Ectodermal cell (in vitro differentiated cells): ENCODE results near the gene ADD2.
"Not testable (repeated sequence)": the region's sequence is repeated elsewhere in the genome, so short reads cannot be mapped to it uniquely, and the experiment has no call there.

Source experiments
- H3K27ac ChIP-seq: 2 replicates; pipeline ENCODE4 v1.7.0; 2013; ENCODE audit warnings: mild to moderate bottlenecking, low read depth, low read length; ENCODE audit not compliant: insufficient read depth, poor library complexity, severe bottlenecking
- H3K27me3 ChIP-seq: 2 replicates; pipeline ENCODE4 v1.7.0; 2013; ENCODE audit warnings: mild to moderate bottlenecking, low read length; ENCODE audit not compliant: insufficient read depth, control insufficient read depth, poor library complexity, severe bottlenecking
- H3K36me3 ChIP-seq: one replicate; pipeline ENCODE4 v1.7.0; 2013; ENCODE audit warnings: low read length; ENCODE audit not compliant: control insufficient read depth, insufficient read depth
- H3K4me1 ChIP-seq: one replicate; pipeline ENCODE4 v1.7.0; 2013; ENCODE audit warnings: low read length; ENCODE audit not compliant: control insufficient read depth, insufficient read depth
- H3K4me3 ChIP-seq: 2 replicates; pipeline ENCODE4 v1.7.0; 2013; ENCODE audit warnings: low read depth, low read length, control low read depth; ENCODE audit not compliant: insufficient read depth
- H3K9me3 ChIP-seq: 2 replicates; pipeline ENCODE4 v1.7.0; 2013; ENCODE audit warnings: mild to moderate bottlenecking, low read length, moderate library complexity; ENCODE audit not compliant: control insufficient read depth
- WGBS, 2 experiments: methylation state at CpG; one replicate each; pipeline ENCODE4 v1.1.7; 2013; ENCODE audit warnings: missing lambda C conversion rate in 2 of 2; 5-methylcytosine and 5-hydroxymethylcytosine counted together

ADD2 gene

DNA sequence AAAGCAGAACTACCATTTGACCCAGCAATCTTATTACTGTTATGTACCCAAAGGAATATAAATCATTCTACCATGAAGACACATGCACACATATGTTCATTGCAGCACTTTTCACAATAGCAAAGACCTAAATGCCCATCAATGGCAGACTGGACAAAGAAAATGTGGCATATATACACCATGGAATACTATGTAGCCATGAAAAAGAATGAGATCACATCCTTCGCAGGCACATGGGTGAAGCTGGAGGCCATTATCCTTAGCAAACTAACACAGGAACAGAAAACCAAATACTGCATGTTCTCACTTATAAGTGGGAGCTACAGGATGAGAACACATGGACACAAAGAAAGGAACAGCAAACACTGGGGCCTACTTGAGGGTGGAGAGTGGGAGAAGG, 28.5 kb downstream of the ADD2 start:
- not testable (repeated sequence) for H3K36me3 ChIP-seq, H3K27ac ChIP-seq, H3K4me3 ChIP-seq, H3K9me3 ChIP-seq, H3K27me3 ChIP-seq
- H3K4me1 ChIP-seq: peaks cover 32% of the 10 kb centered on the region
- WGBS, 2 experiments: 33 to 40% methylated on average over 1 of the region's 1 CpG

DNA sequence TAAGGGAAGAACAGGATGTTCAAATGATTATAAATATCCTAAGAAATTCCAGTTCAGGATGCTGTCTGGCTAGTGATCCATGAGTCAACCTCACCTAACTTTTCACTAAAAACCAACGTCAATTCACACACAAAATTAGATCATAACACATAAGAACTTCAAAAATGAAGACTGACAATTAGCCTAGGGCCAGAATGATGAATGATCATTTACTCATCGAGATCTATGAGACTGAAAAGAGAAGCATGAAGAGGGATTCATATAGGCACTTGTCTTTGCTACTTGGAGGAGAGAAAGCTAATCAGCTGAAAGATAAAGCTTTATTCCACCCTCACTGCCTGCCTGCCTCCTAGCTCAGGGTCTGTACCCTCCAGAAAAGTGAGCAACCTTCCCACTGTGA, 29.8 kb downstream of the ADD2 start:
- Histone ChIP-seq H3K9me3 (no peaks in the 10 kb centered on the region), H3K27me3 (no peaks in the 10 kb centered on the region), H3K4me1 (peaks cover 42% of the 10 kb centered on the region), H3K36me3 (no peaks in the 10 kb centered on the region), H3K27ac (no peak overlapping the region), H3K4me3 (no peak overlapping the region)
- WGBS, 2 experiments: 91 to 95% methylated on average over 2 of the region's 2 CpGs

DNA sequence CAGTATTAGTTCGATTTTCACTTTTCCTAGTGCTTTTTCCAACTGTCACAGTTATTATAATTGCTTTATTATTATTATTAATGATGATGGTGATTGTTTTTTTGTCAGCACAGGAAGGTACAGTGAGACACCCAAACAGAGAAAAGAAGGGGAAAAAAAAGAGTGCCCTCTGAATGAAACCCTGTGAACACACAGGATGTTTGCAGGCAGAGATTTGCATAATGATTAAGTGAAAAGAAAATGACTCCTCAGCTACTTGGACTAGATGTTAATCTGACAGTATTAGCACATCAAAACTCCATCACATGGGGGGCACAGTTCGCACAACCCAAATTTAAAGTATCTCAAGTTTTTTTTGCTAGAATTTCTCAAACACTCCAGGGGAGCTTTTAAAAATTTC, 32.9 kb downstream of the ADD2 start:
- no peaks in the 10 kb centered on the region for H3K9me3 ChIP-seq
- WGBS, 2 experiments: 26 to 33% methylated on average over 1 to 2 of the region's 2 CpGs
- no peak overlapping the region for H3K4me3 ChIP-seq
- peaks cover 47% of the 10 kb centered on the region for H3K4me1 ChIP-seq
- no peak overlapping the region for H3K27ac ChIP-seq
- no peaks in the 10 kb centered on the region for H3K36me3 ChIP-seq
- H3K27me3 ChIP-seq: no peaks in the 10 kb centered on the region

DNA sequence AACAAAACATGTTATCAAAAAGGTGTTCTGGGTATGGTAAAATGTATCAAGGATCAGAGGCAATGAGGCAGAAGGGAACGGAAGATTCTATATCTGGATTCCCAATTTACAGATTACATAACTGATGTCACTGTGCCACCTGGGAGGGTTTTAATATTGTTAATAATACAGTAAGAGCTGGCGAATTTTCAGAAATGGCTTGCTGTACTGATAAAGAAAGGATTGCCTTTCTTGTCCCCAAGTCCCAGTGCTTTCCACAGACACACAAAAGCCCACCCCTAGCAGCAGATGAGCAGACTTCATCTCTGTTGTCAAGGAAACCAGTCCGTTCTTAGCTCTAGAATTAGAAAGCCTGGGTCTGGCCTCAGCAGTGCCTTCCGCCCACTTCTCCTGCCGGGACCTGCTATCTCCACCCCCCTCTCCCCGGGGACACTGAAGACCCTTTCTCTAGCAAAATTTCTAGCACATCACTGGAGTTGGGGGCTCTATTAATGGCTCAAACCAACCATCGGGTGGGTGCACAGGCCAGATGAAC, 34.3 kb downstream of the ADD2 start:
- peak overlapping the region; percentile 60 for H3K27ac ChIP-seq
- no peak overlapping the region for H3K4me3 ChIP-seq
- peaks cover 53% of the 10 kb centered on the region for H3K4me1 ChIP-seq
- WGBS, 2 experiments: 19 to 21% methylated on average over 6 to 7 of the region's 7 CpGs
- H3K36me3 ChIP-seq: no peaks in the 10 kb centered on the region
- H3K27me3 ChIP-seq: no peaks in the 10 kb centered on the region
- no peaks in the 10 kb centered on the region for H3K9me3 ChIP-seq

DNA sequence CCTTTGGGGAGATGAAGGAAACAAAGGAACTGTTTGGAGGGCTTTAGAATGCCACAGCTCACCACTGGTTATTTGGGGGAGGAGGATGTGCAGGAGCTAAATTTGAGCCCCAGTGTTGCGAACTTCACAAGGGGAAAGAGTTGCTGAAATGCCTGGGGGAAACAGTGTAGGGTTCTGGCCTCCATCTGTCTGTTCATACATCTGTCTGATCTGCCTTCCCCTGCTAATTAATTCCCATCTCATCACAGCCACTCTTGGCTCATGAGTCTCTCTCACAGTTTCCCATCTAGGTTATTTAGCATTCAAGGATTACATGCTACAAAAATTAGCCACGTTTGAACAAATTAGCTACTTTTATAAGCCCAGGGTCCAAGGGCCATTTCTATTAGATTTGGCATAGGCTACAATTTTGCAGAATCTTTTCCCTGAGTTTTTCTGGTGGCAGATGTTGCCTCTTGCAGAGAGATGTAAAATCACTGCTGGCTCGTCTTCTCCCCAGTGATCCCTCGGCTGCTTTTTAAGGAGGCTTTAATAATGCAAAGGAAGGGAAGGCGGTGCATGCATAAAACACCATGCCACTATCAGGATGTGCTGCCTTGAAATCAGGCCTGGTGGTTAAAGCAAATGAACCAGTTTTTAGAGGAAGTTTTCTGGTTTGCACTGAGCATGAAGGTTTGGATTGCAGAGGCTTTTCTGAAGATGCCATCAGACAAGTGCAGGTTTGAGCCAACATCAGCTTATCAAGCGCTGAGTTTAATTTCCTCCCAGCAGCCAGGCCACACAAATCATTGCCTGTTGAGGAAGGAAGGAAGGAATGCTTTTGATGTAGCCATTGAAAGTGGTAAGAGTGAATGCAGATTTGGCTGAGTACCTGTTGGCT, 35.0 kb downstream of the ADD2 start:
- H3K27me3 ChIP-seq: no peaks in the 10 kb centered on the region
- peak overlapping the region; percentile 60 for H3K27ac ChIP-seq
- H3K36me3 ChIP-seq: no peaks in the 10 kb centered on the region
- H3K4me3 ChIP-seq: no peak overlapping the region
- peaks cover 60% of the 10 kb centered on the region for H3K4me1 ChIP-seq
- 20 to 21% methylated on average over 6 of the region's 6 CpGs for WGBS, 2 experiments
- no peaks in the 10 kb centered on the region for H3K9me3 ChIP-seq

DNA sequence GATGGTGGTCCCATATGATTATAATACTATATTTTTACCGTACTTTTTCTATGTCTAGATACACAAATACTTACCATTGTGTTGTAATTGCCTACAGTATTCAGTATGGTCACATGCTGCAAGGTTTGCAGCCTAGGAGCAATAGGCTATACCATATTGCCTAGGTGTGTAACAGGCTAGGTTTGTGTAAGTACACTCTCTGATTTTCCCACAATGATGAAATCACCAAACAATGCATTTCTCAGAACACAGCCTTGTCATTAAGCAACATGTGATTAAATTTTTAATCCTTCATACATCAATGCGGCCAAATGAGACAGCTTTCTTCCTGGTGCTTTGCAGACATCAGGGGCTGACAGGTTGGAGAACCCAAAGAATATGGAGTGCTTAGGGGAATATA, 37.3 kb downstream of the ADD2 start:
- H3K4me3 ChIP-seq: no peak overlapping the region
- no peaks in the 10 kb centered on the region for H3K9me3 ChIP-seq
- H3K27me3 ChIP-seq: no peaks in the 10 kb centered on the region
- no peaks in the 10 kb centered on the region for H3K36me3 ChIP-seq
- peaks cover 65% of the 10 kb centered on the region for H3K4me1 ChIP-seq
- whole genome bisulfite sequencing, 2 experiments: 98 to 100% methylated on average over 2 of the region's 2 CpGs
- H3K27ac ChIP-seq: no peak overlapping the region

DNA sequence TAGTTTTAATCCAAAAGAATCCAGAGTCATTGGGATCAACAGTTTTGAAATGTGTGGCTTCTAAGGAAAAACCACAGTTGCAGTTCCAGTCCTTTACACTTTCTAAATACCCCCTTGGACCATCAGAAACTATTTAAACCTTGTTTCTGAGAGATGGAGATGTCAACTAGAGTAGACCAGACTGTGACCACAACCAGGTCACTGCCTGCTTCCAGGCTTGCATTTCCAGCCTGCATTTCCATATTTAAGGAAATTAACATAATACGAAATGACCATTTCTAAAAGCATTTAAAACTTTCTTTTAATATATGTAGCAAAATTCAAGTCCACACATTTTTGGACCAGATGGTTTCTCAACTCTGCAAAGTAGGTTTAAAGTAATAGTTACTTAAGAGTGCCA, 38.4 kb downstream of the ADD2 start:
- Histone ChIP-seq H3K9me3 (no peaks in the 10 kb centered on the region), H3K36me3 (no peaks in the 10 kb centered on the region), H3K27me3 (no peaks in the 10 kb centered on the region), H3K27ac (no peak overlapping the region), H3K4me1 (peaks cover 55% of the 10 kb centered on the region), H3K4me3 (no peak overlapping the region)
- 80% methylated on average over 1 of the region's 1 CpG; no CpG with 5 or more reads in 1 of the 2 experiments for WGBS, 2 experiments

DNA sequence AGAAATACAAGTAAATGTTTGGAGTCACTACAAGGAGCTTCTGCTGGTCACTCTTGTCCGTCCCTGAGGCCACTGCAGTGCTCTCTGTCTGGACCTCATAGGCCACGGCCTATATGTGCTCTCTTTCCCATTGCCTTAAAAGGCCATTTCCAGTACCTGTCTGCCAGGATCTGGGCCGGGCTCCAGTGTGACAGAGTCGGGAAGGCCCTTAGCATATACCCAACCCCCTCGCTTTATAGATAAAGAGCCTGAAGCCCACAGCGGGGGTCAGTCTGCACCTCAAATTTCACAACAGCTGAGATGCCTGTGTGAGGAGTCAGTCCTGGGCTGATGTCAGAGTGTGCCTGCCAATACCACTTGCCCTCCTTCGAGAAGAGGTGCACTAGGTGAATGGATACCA, 39.9 kb downstream of the ADD2 start:
- H3K36me3 ChIP-seq: no peaks in the 10 kb centered on the region
- 64 to 69% methylated on average over 7 of the region's 7 CpGs for WGBS, 2 experiments
- H3K27me3 ChIP-seq: no peaks in the 10 kb centered on the region
- no peaks in the 10 kb centered on the region for H3K9me3 ChIP-seq
- H3K4me3 ChIP-seq: no peak overlapping the region
- H3K27ac ChIP-seq: no peak overlapping the region
- H3K4me1 ChIP-seq: peaks cover 46% of the 10 kb centered on the region

DNA sequence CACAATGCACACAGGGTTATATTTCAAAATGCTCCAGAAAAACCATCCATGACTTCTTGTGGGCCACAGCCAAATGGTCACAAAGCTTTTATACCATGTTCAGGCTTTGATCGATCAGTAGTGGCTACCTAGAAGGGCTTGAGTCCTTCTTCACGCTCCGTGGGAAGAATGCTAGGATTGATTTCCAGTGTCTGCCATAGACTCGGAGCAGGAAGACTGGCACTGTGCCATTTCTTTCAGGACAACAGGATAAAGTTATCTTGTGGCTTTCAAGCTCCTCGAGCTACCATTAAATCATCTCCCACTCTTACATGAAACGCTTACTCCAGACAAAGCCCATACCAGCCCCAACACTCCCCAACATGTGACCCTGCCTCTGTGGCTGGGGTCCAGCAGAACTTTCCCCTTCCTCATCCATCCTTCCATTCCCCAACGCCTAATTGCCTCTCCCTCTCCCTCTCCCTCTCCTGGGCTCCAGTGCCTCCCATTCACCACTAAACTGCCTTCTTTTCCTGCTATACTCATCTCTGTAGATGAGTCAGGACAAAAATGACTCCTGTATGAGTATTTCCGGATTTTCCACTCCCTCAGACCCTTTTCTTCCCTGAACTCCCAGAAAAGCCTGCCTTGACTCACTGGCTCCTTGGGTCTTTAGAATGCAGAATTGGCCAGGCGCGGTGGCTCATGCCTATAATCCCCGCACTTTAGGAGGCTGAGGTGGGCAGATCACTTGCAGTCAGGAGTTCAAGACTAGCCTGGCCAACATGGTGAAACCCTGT, 40.9 kb downstream of the ADD2 start:
- WGBS, 2 experiments: 93 to 94% methylated on average over 11 of the region's 11 CpGs
- no peak overlapping the region for H3K27ac ChIP-seq
- no peaks in the 10 kb centered on the region for H3K36me3 ChIP-seq
- H3K4me1 ChIP-seq: peaks cover 36% of the 10 kb centered on the region
- H3K9me3 ChIP-seq: no peaks in the 10 kb centered on the region
- H3K4me3 ChIP-seq: no peak overlapping the region
- H3K27me3 ChIP-seq: no peaks in the 10 kb centered on the region

DNA sequence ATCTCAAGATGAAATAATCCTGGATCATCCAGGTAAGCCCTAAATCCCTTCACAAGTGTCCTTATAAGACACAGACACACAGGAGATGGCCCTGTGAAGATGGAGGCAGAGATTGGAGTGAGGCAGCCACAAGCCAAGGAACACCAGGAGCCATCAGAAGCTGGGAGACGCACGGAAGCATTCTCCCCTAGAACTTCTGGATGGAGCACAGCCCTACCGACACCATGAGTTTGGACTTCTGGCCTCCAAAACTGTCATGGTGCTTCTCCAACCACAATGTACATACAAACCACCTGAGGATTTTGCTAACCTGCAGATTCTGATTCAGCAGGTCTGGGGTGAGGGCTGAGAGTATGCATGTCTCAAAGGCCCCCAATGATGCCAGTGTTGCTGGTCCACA, 42.5 kb downstream of the ADD2 start:
- H3K9me3 ChIP-seq: no peaks in the 10 kb centered on the region
- H3K4me3 ChIP-seq: no peak overlapping the region
- H3K27ac ChIP-seq: no peak overlapping the region
- peaks cover 31% of the 10 kb centered on the region for H3K4me1 ChIP-seq
- H3K27me3 ChIP-seq: no peaks in the 10 kb centered on the region
- 96 to 98% methylated on average over 3 of the region's 3 CpGs for WGBS, 2 experiments
- no peaks in the 10 kb centered on the region for H3K36me3 ChIP-seq
